ENCODE data around the gene SLC34A3.

Gene SLC34A3

GRCh38 chr9:137195525-137196220, 35.0 kb upstream of the SLC34A3 start:
- DNase-seq (ENCODE audit: low spot score), result peak; percentile 70

GRCh38 chr9:137198051-137198901, 32.4 kb upstream of the SLC34A3 start:
- DNase-seq (ENCODE audit: low spot score), result no peak

- DNase-seq (ENCODE audit: low spot score), result no peak
Measured at GRCh38 chr9:137198902-137199283, 31.8 kb upstream of the SLC34A3 start.

GRCh38 chr9:137199411-137200121, 31.1 kb upstream of the SLC34A3 start:
- no peak for DNase-seq (ENCODE audit: low spot score)

- peak; percentile 99 for DNase-seq (ENCODE audit: low spot score)
Measured at GRCh38 chr9:137200311-137201204, 30.1 kb upstream of the SLC34A3 start, which contains the start of gene TPRN. TPRN (minus strand) TSS chr9:137200741; CDS start chr9:137200711, 30 bp downstream.

GRCh38 chr9:137201205-137201868, 29.4 kb upstream of the SLC34A3 start:
- no peak for DNase-seq (ENCODE audit: low spot score)

GRCh38 chr9:137202966-137203365, 27.7 kb upstream of the SLC34A3 start:
- DNase-seq (ENCODE audit: low spot score), result no peak

- no peak for DNase-seq (ENCODE audit: low spot score)
Measured at GRCh38 chr9:137204731-137205125, 26.0 kb upstream of the SLC34A3 start.

- DNase-seq (ENCODE audit: low spot score), result peak; percentile 96
Measured at GRCh38 chr9:137205126-137206069, 25.3 kb upstream of the SLC34A3 start, which contains the start of the genes NDOR1 and TMEM203. NDOR1 (plus strand) TSS chr9:137205700; CDS start chr9:137205778, 78 bp downstream. TMEM203 (minus strand) TSS chr9:137205648; CDS start chr9:137205414, 234 bp downstream.

GRCh38 chr9:137206602-137207001, 24.1 kb upstream of the SLC34A3 start:
- DNase-seq (ENCODE audit: low spot score), result no peak

GRCh38 chr9:137211532-137211931, 19.2 kb upstream of the SLC34A3 start:
- DNase-seq (ENCODE audit: low spot score), result no peak

GRCh38 chr9:137212520-137212919, 18.2 kb upstream of the SLC34A3 start:
- no peak for DNase-seq (ENCODE audit: low spot score)

GRCh38 chr9:137213160-137214060, 17.3 kb upstream of the SLC34A3 start:
- DNase-seq (ENCODE audit: low spot score), result no peak

- DNase-seq (ENCODE audit: low spot score), result no peak
Measured at GRCh38 chr9:137214620-137215019, 16.1 kb upstream of the SLC34A3 start.

GRCh38 chr9:137215196-137215986, 15.3 kb upstream of the SLC34A3 start:
- DNase-seq (ENCODE audit: low spot score), result no peak

- DNase-seq (ENCODE audit: low spot score), result no peak
Measured at GRCh38 chr9:137216188-137216965, 14.3 kb upstream of the SLC34A3 start.

All from D341Med (cell line).